Inflammatory macrophage treated with lipopolysaccharide for 1 hour (primary cell): ENCODE measurements around the gene DCHS2.

Source experiments
- DNase-seq, 2 donors: peaks; one replicate each; pipeline ENCODE4 v3.0.0-alpha.2; 2020 to 2022

Gene DCHS2

DNA sequence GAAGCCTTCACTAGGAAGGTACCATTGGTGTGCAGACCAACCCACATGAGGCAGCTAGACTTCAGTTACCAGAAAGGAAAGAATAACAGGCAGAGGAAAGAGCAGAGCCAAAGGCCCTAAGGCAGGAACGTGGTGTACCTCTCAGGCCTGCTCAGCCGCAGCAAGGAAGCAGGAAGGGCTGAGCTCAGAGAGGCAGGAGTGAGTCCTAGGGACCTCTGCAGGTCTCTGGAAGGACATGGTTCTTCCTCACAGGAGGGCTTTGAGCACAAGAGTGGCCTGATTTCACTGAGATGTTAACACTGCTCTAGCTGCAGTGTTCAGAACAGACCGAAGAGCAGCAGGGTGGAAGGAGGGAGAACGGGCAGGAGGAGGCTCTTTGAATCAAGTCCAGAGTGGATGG lies 124.6 kb downstream of the DCHS2 start:
- no peak for DNase-seq

DNA sequence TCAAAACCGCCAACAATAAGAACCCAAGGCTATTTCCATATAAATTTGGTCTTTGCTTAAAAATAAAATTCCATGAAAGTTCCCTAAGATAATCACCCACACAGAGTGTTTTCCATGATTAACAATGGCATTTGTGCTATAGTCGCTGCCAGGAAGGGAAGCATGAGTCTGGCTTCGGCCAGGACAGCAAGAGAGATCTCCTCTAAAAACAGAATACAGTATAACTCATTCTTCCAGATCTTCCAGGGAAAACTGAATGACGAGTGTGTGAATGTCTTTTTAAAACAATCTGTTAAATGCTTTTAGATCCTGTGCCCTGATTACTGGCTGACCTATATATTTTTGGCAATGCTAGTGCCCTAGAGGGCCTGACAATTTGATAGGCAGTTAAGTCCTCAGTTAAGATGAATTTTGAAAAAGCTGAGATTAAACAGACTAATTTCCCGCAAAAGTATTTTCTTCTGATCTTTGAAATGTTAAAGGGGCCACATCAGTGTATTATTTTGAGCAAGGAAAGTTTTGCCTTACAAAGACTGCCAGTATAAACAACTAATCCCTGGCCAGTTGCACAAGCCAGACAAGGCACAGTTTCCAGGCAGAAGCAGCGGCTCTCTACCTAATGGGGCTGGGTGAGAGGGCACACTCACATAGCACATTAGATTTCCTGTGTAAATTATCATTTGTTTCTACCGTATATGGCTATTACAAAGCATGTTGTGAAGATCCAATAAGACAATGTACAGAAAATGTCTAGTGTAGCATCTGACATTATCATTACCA lies 127.3 kb downstream of the DCHS2 start:
- no peak for DNase-seq

DNA sequence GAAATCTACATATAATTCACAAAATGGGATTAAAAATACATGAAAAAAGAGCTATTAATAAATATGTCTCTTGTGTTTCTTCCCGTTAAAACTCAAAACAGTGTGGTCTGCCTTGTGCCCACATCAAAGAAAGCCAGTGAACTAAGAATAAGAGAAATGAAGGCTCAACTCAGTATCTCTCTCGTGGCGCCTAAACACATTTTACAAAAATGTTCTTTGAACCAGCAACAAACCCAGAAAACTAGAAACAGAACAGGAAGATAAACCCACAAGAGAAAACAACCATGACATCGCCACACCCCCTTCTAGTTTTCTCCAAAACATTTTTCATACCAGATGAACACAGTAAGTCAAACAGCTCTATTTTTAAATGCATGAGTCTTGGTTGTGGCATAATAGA lies 130.1 kb downstream of the DCHS2 start:
- no peak for DNase-seq

DNA sequence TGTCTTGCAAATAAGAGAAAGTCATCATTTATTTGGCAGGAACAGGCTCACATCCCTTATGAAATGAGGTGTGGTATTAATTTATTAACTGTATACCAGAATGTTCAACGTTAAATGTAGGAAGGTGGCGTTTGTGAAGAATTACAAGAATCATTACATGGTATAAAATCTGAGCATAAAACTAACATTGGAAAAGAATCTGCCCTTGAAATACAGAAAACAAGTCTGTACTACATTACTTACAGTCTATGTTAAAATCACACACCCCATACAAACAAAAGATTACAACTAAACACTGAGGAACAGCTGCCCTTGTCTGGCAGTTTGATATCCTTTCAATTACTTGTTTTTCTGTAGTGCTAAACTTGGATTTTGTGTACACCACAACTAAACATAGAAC lies 131.1 kb downstream of the DCHS2 start:
- no peak for DNase-seq

DNA sequence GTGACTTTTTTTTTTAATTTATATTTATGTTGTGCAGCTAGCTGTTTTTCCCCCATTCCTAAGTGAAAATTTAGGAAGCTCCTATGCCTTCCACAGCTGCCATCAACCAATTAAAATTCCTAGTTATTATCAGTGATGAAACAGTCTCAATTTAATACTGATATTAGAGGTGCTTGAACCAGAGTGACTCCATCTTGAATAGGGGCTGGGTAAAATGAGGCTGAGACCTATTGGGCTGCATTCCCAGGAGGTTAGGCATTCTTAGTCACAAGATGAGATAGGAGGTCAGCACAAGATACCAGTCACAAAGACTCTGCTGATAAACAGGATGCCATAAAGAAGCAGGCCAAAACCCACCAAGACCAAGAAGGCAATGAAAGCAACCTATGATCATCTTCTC lies 136.7 kb downstream of the DCHS2 start:
- no peak for DNase-seq

DNA sequence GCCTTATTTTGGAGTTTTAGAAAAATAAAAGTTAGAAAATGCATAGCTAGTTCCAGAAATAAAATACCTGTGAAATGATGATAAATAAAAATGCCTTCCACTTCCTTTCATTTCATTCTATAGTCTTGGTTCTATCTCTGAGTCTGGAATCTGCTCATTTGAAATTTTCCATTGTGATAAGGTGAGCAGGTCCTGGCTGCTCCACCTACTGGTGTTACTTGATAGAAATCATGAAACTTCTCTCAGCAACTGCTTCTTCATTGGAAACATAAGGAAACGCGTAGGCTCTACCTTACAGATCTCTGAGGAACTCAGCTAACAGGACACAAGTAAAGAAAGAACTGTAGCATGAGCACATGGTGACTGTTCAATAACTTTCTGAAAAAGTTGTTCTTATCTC lies 141.8 kb downstream of the DCHS2 start:
- no peak for DNase-seq

DNA sequence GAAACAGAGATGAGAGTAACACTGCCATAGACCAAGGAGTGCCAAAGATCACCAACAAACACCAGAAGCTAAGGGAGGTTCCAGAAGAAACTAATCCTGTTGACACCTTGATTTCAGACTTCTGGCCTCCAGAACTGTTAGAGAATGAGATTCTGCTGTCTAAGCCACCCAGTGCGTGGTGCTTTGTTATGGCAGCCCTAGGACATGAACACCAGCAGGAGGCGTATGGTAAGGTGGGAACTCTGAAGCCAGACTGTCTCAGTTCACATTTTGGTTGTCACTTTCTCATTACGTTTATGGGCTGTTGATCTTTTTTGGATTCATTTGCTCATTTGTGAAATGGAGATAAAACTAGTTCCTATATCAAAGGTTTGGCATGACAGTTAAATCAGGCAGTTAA lies 142.9 kb downstream of the DCHS2 start:
- DNase-seq, result no peak

DNA sequence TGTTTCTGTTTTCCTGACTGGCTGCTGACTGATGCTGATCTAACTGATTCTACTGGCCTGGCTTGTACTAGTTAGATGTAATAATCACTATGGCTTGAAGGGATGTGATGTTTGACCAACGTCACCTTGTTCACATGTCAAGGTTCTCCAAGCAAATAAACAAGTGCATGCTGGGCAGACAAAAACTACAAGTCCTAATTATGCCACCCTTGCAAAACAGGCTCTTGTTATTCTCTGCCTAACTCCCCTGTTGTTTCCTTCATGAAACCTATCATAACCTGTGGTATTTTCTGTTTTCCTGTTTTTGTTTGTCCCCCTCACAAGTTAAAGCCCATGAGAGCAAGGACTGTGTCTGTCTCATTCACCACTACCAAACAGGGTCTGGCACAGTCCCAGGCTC lies 146.2 kb downstream of the DCHS2 start:
- no peak for DNase-seq

DNA sequence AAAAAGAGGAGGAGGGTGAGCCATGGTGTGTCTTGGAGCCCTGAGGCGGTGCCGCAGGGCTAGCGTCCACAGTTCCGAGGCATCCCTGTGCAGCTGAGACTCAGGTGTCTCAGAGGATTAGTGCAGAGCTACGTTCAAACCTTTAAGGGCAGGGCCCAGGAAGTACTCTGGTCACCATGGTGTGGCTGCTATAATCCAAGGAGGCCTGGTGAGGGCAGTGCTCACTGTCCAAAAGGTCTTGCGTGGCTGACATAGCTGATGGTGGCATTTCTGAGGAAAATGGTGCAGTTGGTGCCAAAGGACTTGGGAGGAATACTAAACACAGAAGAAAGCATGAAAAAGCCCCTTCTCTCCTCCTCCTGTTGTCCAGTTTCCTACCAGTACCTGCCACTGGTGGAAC lies 146.9 kb downstream of the DCHS2 start:
- no peak for DNase-seq

DNA sequence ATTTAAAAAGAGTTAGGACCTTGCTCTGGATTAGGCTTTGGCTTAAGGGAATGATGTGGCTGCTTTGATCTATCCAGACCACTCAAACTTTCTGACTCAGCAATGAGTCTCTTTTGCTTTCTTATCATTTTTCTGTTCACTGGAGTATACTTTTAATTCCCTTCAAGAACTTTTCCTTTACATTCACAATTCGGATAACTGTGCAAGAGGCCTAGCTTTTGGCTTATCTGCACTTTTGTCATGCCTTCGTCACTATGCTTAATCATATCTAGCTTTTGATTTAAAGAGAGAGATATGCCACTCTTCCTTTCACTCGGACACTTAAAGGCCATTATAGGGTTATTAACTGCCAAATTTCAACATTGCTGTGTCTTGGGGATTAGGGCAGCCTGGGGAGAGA lies 147.9 kb downstream of the DCHS2 start:
- DNase-seq, result no peak

DNA sequence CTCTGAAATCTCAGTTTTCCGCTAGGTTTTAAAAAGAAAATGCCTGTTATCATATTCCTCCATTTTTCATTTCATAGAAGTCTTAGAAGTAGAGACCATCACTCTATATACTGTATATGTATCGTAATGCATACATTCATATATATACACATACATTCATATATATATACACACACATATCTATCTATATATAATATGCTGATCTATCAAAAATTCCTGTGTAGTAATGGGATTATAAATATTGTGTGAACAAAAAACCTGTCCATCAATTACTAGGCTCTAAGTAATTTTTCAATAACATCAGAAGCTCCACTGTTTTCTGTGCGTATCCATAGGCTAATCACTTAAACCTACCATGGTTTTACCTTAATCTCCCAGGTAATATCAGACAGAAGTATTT lies 150.2 kb downstream of the DCHS2 start:
- no peak for DNase-seq

DNA sequence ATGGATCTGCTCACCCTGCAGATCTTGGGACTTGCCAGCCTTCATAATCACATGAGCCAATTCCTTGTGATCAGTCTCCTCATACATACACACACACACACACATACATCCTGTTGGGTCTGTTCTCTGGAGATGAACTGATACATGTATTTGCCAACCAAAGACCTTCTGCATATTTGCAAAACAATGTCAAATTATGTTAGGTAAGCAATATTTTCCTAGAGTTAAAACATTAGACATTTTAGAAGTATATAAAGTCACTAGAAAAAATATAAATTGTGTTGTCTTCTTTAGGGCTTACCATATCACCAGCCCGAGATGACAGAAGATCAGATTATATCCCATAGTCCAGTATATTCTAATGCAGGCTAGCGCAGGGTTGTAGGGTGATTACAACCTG lies 156.0 kb downstream of the DCHS2 start:
- DNase-seq, result no peak

DNA sequence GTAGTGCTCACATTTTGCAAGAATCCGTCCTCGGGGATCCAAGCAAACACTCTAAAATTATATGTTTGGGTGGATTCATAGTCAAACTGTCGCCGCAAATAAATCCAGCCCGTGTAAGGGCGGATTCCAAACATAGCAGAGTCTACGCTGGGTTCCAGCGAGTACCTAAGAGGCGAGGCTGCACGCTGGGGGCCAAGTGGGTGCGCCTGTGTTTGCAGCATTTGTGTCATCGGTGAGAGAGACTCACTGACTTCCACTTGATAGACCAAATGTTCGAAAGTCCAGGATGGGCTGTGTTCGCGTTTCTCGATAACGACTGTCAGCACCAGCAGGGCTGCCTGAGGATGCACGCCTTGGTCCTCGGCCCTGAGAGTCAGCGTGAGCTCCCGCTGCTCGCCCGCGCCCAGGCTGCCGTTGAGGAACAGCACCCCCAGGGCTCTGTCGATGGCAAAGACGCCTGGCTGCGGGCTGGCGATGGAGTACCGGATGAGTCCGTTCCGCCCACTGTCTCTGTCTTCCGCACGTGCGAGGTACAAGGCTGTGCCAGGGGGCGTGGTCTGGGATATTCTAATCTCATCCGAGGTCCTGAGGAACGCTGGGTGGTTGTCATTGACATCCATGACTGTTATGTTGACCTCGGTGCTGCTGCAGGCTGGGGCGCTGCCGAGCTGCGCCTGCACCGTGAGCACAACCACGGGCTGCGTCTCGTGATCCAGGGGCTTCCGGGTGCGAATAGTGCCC lies 158.7 kb downstream of the DCHS2 start:
- no peak for DNase-seq

DNA sequence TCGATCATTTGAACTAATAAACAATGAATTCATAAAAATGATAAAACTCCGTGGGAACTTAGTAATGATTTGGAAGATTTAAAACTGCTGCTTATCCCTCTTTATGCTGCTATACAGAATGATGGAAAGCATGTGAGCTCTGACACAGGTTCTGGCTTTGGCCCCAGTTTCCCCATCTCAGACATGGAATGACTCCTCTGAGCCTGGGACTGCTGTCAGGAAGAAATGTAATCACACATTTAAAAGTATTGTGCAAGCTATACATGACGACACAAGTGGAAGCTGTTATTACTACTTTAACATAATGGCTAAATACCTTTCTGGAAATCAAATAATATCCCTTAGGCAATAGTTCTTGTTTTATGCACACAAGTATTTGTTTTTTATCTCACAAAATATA lies 161.7 kb downstream of the DCHS2 start:
- no peak for DNase-seq

DNA sequence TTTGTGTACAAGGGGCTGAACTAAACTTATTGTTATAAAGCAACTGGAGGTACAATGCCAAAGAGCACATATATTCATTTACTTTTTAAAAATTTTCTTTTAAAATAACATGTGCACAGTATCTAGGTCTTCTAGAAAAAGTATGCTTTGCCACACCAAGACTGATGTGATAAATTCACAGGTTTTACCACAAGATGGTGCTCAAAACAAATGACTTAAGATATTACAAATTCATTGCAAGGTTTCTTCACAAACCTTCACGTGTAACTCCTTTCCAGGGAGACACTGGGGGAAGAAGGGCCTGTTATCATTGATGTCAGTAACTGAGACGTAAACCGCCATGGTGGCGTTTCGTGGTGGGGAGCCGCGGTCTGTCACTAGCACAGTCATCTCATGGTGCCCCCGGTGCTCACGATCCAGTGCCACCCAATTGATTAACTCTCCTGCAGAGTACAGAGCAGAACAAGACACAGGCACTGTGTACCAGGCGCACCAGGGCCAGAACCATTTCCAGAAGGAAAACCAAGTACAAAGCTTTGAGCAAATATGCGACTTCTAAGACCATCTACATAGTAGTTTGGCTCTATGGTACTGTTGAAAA lies 162.2 kb downstream of the DCHS2 start:
- no peak for DNase-seq

DNA sequence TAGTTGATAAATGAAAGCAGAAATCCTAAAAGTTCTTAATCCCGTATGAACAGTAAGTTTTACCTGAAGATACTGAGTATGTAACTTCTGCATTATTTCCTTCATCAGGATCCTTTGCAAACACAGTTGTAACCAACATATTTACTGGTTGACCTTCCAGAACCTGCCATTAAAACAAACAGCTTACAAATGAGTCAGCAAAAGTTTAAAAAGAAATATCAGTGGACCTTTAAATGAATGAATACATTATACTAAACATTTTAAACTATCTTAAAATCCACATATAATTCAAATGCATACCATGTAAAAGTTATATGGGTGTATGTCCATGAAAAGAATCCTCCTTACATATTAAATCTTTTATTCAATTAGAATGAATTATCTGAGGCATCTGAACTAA lies 163.6 kb downstream of the DCHS2 start:
- DNase-seq, result no peak

DNA sequence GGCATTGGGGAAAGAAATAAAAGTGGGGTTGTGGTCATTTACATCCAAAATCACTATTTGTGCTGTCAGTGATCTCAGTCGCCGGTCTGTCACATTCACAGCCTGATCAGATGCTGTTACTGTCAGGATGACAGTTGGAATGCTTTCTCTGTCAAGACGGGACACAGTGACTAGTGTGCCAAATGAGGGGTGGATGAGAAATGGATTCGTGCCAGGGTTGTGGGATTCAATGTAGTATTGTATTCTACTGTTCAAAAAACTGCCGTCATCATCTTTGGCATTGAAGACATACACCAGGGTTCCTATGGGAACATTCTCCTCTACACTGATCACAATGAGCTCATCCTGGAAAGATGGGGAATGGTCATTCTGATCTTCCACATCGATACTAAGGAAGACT lies 171.1 kb downstream of the DCHS2 start:
- no peak for DNase-seq

DNA sequence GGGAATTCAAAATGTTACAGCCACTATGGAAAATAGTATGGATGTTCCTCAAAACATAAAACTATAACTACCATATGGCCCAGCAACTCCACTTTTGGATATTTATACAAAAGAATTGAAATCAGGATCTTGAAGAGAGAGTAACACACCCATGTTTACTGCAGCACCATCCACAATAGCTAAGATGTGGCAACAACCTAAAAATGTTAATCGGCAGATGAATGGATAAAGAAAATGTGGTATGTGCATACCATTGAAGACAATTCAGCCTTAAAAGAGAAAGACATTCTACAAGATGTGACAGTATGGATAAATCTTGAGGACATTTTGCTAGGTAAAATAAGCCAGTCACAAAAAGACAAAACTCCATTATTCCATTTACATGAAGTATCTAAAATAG lies 171.9 kb downstream of the DCHS2 start:
- no peak for DNase-seq

DNA sequence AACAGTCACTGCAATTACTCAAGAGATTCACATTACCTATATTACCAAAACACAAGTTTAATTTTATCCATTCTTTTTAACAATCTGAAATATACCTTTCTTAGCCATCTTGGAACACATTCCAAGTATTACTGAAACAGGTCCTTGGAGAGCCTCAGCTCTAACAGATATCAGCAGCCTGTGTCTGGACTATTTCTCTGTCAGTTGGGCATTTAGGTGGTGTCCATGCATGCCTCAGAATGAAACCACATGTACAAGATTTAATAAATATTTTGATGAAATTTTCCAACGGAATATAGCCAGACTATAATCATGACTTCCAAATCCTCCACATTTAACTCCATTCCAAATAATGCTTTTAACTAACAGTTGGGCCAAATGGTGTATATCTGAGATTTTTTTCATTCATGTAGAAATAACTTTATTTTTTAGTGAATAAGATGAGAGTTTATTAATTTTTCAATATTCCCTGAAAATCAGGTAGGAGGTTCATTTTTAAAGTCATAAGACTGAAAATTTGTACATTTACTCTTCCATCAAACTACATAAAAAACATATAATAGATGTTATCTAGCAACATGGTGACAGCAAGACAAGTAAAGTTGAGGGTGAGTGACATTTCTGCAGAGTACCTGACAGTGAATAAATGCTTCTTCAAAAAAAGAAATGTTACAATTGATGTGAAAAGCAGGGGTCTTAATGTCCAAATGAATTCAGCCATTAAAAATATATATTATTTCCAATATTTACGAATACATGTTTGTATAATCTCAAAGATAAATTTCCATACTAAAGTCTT lies 174.2 kb downstream of the DCHS2 start:
- DNase-seq, result no peak

DNA sequence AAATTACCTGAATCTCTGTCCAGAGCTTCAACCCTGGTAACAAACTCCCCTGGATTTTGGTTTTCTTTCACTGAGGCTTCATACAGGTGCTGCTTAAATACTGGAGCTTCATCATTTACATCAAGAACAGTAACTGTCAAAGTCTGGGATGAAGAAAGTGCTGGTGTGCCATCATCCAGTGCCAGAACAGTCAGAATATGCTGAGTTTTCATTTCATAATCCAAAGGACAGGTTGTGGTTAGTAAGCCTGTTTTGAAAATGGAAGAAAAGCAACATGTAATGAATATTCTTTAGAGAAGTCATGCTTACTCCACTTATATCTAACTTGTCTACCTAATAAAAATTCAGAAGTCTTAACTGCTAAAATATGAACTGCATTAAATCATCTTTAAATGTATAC lies 175.9 kb downstream of the DCHS2 start:
- no peak for DNase-seq

DNA sequence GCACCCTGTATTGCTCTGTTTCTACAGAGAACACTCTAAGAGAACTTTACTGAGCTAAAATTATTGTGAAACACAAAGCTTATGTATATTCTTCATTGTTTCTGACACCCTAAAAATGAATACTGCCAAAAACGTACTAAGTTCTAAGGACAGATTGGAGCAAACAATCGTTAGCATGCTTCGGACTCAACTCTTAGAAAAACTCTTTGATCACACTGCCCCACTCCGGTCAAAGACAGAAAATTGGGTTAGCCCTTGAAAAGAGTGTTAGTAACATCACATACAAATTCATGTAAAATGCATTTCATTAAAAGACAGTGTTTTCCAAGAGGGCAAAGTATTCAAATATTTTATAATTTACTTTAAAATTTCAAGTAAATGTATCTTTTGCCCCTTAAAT lies 177.4 kb downstream of the DCHS2 start:
- no peak for DNase-seq

DNA sequence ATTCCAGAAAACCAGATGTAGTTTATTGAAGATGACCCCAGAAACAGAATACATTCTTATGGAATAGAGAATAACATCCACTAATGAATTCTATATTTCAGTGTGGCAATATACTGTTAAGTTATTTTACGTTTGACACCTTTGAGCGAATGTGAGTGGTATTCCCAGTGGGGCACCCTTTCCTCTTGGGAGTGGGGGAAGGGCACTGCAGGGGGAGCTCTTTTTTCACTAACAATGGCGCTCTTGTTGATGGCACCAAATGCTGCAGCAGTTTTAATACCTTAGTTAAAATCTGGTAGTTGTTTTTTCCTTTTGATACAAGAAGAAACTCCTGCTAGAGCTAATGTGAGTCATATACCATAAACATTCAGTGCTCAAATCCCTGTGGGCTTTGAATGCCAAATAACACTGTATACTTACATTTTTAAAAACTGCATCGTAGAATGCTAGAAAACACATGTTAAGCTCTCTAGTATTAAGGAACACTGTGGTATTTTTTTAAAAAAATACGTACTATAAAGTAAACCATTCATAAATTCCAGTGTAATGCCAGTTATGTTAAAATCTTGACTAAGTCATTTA lies 178.5 kb downstream of the DCHS2 start:
- DNase-seq, result no peak

DNA sequence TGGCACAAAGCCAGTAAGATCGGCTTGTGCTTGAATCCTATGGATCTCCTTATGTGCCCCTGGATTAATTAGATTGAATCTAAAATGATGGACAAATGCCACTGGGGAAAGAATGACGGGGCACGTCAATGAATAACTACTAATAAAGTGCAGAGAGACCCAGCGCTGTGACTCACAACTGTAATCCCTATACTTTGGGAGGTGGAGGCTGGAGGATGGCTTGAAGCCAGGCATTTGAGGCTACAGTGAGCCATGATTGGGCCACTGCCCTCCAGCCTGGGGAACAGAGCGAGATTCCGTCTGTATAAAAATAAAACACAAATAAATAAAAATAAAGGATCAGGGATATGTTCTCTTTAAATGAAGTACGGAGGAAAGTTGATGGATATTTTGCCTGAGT lies 179.4 kb downstream of the DCHS2 start:
- DNase-seq, result no peak
